Head of caudate nucleus (tissue), 42 donors: ENCODE measurements around the gene ZNF525.
"Not testable (repeated sequence)": the region's sequence is repeated elsewhere in the genome, so short reads cannot be mapped to it uniquely, and the experiment has no call there.

Experiments used
- DNase-seq, 42 donors: peaks; one replicate each; pipeline versions ENCODE4 v3.0.0 to v3.0.0-alpha.2; 2020 to 2021; ENCODE audit warnings: mixed read lengths in 7 of 42
- intact Hi-C: fragments of 100-400 bp; cut with DNase I; formaldehyde crosslinking; loops from one replicate; pipeline ENCODE4 v1.15.0; 2022

The ZNF525 gene

DNA sequence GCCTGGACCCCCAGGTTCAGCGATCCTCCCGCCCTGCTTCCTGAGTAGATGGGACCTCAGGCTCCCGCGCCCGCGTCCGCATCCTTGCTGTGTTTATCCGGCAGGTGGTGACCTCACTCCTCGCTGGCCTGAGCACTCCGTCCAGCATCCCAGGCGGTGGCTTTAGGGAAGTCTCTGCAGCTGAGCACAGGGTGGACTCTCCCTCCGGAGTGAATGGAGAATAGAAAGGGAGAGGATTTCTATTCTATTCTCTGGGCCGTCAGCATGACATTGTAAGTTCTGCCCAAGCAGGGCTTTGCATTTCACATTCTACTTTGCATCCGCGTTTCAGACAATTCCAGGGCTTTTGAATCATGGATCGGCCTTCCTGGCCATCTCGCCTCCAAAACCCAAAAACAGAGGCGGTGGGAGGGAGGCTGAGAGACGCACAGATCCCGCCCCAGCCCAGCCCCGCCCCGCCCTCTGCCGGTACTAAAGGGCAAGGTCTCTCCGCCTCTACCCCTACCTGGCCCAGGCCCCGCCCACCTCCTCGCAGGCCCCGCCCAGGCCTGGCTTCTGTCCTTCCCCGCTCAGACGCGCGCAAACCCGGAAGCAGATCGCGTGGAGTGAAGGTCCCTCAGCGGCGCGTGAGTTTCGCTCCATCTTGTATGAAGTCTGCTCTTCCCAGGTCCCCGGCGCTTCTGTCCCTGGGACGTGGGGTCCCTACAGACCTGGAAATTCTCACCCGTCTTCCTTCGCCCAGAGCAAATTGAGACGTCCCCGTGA, at the start of gene ZNF525:
Gene ZNF525, plus strand, starts transcription at position 572 of the 765 bp plus-strand sequence. CDS start 6,577 bp downstream, outside the sequence.
- intact Hi-C loops, result no loop called here
- peak; percentile 79 to 96 (median 92) for DNase-seq

DNA sequence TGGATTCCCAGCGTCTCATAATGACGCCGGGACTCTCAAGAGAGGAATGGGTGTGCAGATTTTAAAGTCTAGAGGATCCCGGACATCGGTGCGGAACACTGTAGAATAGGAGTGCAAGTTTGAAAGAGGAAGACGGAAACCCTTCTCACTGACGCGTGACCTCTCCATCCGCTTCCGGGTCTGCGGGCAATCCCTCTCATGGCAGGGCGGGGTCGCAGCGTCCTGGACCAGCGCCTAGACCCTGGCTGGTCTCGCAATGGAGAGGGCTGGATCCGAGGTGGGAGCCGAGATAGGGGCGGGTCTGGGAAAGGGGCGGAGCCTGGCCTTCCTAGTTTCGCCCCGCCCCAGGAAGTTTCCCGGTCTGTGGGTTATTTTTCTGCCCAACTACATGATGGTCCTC, 36.5 kb upstream of the ZNF525 start:
- intact Hi-C loops, result no loop called here
- DNase-seq, result peak in 26 of 42 donors; percentile 6 to 62 (median 28)

DNA sequence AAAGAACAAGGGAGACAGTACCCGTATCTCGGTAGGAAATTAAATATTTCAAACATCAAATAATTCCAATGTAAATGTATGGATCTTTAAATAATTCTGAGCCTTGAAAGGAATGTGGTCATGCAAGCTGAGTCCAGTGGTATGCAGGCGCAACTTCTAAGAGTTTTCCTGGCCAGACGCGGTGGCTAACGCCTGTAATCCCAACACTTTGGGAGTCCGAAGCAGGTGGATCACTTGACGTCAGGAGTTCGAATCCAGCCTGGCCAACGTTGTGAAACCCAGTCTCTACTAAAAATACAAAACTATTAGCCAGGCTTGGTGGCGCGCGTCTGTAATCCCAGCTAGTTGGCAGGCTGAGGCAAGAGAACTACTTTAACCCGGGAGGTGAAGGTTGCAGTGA, 33.0 kb upstream of the ZNF525 start:
- no peak for DNase-seq
- intact Hi-C loops, result no loop called here

DNA sequence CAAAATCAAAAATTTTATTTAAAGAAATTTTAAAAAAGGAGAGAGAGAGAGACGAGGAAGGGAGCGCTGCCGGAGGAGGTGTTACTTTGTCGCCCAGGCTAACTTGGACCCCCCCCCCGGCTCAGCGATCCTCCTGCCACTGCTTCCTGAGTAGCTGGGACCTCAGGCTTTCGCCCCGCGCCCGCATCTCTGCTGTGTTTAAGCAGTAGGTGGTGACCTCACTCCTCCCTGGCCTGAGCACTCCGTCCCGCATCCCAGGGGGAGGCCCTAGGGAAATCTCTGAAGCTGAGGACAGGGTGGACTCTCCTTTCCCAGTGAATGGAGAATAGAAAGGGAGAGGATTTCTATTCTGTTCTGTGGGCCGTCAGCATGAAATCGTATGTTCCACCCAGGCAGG, 32.4 kb upstream of the ZNF525 start:
- intact Hi-C loops, result no loop called here

DNA sequence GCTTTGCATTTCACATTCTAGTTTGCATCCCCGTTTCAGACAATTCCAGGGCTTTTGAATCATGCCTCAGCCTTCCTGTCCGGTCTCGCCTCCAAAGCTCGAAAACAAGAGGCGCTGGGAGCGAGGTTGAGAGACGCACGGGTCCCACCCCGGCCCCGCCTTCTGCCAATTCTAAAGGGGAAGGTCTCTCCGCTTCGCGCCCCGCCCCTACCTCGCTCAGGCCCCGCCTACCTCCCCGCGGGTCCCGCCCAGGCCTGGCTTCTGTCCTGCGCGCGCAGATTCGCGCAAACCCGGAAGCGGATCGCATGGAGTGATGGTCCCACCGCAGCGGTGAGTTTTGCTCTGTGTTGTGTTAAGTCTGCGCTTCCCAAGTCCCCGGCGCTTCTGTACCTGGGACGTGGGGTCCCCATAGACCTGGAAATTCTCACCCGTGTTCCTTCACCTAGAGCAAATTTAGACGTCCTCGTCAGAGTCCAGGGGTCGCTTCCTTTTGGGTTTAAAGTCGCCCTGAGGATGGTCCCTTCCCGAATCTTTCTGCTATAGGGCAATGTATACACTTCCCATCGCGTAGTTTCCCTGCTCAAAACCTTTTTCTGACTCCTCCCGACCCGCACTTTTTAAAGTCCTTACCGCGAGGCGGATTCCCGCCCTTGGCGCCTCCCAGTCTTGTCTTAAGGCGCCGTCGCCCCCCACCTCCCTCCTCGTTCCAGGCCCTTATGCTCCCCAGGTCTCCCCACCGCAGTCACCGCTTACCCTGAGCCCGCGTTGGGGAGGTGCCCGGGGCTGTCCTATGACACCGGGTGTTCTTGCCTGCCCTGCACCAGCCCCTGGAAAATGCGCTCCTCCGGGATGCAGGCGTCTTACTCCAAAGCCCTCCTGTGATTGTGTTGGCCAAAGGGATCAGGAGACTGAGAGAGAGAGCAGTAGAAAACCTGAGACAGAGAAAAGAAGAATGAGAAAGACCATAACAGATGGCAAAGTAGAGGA, 31.7 kb upstream of the ZNF525 start, which contains the start of gene ZNF845:
Gene ZNF845, plus strand, starts transcription at position 287 of the 987 bp plus-strand sequence. CDS start 7,559 bp downstream, outside the sequence.
- peak; percentile 90 to 97 (median 95) for DNase-seq
- intact Hi-C loops, result no loop called here

More for the DNA sequence above, 32.4 kb upstream of the ZNF525 start:
- peak in 39 of 42 donors; percentile 6 to 58 (median 26) for DNase-seq

DNA sequence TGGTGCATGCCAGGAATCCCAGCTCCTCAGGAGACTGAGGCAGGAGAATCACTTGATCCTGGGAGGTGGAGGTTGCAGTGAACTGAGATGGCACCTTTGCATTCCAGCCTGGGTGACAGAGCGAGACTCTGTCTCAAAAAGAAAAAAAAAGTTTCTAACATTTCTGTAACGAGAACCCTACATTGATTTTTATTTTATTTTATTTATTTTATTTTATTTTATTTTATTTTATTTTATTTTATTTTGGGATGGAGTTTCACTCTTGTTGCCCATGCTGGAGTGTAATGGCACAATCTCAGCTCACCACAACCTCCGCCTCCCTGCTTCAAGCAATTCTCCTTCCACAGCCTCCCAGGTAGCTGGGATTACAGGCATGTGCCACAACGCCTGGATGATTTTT, 21.1 kb upstream of the ZNF525 start:
- intact Hi-C loops, DNase-seq: not testable (repeated sequence)

DNA sequence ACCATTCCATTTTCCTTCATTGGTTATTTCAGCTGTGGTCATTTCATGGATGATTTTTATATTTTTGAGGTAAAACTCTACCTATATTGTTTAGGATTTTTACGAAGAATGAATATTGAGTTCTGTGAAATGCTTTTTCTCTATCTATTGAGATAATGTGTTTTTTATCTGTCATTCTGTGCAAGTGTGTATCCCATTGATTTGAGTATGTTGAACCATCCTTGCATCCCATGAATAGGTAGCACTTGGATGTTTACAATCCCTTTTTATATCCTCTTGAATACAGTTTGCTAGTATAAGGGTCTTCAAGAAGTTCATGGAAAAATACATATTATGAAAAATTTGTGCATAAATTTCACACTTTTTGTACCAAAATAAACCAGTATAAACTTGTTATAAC, 9.8 kb upstream of the ZNF525 start:
- intact Hi-C loops, result no loop called here
- no peak for DNase-seq

DNA sequence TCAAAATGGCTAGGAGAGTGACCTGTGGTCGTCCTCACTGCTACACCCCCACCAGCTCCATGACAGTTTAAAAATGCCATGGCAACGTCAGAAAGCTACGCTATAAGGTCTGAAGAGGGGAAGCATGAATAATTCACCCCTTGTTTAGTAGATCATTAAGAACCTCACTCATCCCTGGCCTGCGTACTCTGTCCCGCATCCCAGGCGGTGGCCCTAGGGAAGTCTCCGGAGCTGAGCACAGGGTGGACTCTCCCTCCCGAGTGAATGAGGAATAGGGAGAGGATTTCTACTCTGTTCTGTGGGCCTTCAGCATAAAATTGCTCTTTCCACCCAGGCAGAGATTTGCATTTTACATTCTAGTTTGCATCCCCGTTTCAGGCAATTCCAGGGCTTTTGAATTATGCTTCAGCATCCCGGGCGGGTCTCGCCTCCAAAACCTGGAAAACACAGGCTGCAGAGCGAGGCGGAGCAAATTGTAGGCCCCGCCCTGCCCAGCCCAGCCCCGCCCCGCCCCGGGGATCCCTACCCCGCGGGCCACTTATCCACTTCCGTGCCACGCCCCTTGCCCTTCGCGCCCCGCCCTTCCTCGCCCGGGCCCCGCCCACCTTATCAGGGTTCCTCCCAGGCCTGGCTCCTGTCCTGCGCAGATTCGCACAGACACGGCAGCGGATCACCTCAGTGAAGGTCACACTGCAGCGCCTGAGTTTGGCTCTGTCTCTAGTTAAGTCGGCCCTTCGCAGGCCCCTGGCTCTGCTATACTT, 7.5 kb upstream of the ZNF525 start:
- no peak for DNase-seq
- intact Hi-C loops, result no loop called here

DNA sequence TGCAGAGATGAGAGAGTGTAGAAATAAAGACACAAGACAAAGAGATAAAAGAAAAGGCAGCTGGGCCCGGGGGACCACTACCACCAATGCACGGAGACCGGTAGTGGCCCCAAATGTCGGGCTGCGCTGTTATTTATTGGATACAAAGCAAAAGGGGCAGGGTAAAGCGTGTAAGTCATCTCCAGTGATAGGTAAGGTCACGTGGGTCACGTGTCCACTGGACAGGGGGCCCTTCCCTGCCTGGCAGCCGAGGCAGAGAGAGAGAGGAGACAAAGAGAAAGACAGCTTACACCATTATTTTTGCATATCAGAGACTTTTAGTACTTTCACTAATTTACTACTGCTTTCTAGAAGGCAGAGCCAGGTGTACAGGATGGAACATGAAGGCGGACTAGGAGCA, 5.4 kb upstream of the ZNF525 start:
- intact Hi-C loops, result loop anchor here (5.0 kb wide), 1 partner anchor 163 kb away; no protein-coding TSS in a partner anchor

DNA sequence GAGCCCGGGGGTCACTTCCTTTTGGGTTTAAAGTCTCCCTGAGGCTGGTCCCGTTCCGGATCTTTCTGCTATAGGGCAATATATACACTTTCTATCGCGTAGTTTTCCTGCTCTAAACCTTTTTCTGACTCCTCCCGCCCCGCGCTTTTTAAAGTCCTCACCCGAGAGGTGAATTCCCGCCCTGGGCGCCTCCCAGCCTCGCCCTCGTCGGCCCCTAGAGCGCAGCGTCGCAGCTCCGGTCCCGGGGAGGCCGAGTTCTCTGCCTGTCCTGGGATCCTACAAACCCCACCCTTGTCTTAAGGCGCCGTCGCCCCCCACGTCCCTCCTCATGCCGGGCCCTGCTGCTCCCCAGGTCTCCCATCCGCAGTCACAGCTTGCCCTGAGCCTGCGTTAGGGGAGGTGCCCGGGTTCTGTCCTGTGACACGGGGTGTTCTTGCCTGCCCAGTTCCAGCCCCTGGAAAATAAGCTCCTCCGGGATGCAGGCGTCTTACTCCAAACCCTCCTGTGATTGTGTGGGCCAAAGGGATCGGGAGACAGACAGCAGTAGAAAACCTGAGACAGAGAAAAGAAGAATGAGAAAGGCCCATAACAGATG, 491 bp downstream of the ZNF525 start:
- intact Hi-C loops, result no loop called here
- peak in 23 of 42 donors; percentile 4 to 46 (median 23) for DNase-seq

More for the DNA sequence above, 5.4 kb upstream of the ZNF525 start:
- not testable (repeated sequence) for DNase-seq

DNA sequence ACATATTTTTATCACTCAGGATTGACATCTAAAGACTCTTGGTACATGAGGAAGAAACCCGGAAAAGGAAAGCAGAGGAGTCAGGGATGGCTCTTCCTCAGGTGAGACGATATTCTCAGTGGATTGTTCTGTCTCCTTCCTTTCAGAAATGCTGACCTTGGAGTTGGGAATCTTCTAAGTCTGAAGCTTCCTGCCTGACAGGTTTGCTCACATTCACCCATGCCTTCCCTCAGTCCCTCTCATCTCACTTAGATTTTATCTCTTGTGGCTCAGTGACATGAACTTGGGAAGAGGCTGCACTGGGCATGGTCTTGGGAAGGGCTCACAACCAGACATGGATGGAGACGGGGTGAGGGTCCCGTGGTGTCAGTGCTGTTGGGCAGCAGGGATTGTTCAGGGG, 6.7 kb downstream of the ZNF525 start:
- intact Hi-C loops, result no loop called here

DNA sequence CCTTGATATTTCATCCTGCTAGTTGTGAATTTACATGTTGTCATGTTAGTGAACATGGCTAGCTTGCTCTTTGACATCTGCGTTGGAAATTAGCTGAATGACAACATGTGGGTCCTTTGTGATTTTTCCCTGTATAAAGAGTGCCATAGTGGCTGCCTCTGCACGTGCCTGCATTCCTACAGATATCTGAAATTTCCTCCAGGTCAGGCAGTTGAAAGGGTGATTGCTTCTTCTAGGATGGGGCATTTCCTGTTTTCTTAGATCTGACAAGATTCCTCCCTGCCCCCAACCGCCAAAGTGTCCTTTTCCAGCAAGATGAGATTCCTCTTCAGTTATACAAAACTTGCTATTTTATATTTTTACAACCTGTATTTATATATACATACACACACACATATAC, 8.8 kb downstream of the ZNF525 start:
- intact Hi-C loops, result no loop called here
- DNase-seq, result no peak

More for the DNA sequence above, 6.7 kb downstream of the ZNF525 start:
- no peak for DNase-seq

DNA sequence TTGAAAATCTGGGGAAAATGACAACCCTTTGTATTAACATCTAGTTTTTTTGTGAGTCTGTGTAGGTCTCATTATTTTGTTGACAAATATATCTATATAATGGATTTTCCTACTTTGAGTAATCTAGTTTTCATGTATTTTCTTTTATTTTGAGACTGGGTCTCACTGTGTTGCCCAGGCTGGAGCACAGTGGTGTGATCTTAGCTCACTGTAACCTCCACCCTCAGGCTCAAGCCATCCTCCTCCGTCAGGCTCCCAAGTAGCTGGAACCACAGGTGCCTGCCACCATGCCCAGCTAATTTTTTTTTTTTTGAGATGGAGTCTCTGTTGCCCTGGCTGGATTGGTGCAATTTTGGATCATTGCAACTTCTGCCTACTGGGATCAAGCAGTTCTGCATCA, 9.2 kb downstream of the ZNF525 start:
- no peak for DNase-seq
- intact Hi-C loops, result no loop called here

DNA sequence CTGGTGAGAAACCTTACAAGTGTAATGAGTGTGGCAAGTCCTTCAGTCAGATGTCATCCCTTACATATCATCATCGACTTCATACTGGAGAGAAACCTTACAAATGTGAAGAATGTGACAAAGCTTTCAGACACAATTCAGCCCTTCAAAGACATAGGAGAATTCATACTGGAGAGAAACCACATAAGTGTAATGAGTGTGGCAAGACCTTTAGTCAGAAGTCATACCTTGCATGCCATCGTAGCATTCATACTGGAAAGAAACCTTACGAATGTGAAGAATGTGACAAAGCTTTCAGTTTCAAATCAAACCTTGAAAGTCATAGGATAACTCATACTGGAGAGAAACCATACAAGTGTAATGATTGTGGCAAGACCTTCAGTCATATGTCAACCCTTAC, 15.9 kb downstream of the ZNF525 start:
- intact Hi-C loops, result no loop called here
- DNase-seq, result no peak

DNA sequence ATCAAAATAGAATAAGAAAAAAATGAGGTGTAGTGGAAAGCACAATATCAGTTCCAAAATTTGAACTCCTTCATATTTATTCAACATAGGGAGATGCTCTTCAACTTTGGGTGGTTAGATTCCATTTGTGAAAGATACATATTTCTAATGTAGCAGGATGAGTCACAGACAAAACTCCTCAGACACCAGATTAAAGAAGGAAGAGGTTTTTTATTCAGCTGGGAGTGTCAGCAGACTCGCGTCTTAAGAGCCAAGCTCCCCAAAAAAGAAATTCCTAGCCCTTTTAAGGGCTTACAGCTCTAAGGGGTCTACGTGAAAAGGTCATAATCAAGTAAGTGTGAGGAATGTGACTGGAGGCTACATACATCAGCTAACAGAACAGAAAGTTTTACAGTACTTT, 22.7 kb downstream of the ZNF525 start:
- intact Hi-C loops, result no loop called here
- no peak for DNase-seq

DNA sequence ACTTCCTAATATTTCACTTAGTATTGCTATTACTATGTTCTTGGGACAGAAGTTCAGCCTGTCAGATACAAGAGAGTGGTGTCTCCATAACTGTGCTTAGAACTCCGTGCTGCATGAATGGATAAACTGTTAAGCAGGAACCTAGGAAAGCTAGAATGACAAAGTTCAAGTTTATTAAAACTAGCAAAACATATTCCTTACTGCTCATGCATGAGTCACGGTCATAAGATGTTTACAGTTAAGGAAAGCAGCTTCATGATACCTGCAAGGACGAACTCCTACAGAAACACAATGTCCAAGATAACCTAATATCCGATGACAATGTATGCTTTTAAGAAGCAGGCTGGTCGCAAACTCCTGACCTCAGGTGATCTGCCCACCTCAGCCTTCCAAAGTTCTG, 23.4 kb downstream of the ZNF525 start:
- intact Hi-C loops, result no loop called here
- DNase-seq, result no peak

DNA sequence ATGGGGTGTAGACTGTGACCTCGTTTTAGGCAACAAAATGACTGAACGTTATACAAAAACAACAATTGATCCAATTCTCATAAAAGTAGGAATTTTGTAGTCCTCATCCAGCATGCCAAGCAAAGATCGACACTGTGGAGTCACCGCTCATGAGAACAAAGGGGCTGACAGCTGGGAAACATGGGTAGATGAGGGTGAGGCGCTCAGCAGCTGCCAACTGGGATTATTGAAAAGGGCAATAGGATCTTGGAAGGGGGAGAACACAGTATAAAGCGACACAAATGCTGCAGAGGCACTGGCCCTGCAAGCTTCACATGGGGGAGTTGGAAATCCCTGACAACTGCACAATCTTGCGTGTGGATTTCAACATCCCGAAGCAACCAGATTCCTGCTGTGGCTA, 24.1 kb downstream of the ZNF525 start:
- no peak for DNase-seq
- intact Hi-C loops, result no loop called here

DNA sequence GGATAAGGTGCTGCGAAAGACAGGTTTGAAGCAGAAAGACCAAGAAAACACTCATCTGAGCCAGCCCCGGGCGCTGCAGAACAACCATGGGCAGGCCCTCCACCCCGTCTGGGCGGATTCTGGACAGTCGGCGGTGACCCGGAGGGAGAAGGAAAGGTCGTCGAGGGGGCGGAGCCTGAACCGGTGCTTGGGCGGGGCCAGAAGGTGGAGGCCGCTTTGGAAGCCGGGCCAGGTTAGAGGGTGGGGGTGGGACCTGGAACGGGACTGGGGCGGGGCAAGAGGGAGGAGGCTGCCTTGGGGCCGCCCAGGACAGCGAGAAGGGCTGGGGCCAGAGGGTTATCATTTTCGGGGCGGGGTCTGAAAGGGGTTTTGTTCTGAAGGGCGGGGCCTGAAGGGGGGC, 24.5 kb downstream of the ZNF525 start:
- peak in 38 of 42 donors; percentile 4 to 76 (median 33) for DNase-seq
- intact Hi-C loops, result no loop called here
